Activated T-helper 2 cell treated with anti-CD3 and anti-CD28 coated beads, Interferon-gamma antibody, Interleukin-2, Interleukin-4, amounts not matched to agents 10 μg/mL and 5 μg/mL and 100 μg/mL, durations not matched to agents 14 hours and 24 hours and 36 hours (primary cell): ENCODE data around the gene KCTD18. TPM values are rescaled to one million over a fixed set of nuclear protein-coding genes. Genes with fewer than 3 reads are reported as not detected.

ENCODE experiments used
- DNase-seq: peaks from one replicate; pipeline ENCODE4 v3.0.0; 2021; ENCODE audit warnings: low spot score
- H3K27ac Mint-ChIP-seq: one replicate; pipeline ENCODE4 v1.8.0; 2021; ENCODE audit warnings: mixed read lengths
- H3K27me3 Mint-ChIP-seq: one replicate; pipeline ENCODE4 v1.8.0; 2021; ENCODE audit warnings: low read depth, mixed read lengths
- H3K36me3 Mint-ChIP-seq: one replicate; pipeline ENCODE4 v1.8.0; 2021; ENCODE audit warnings: low read depth, mixed read lengths
- H3K4me1 Mint-ChIP-seq: one replicate; pipeline ENCODE4 v1.8.0; 2021; ENCODE audit warnings: low read depth, mixed read lengths
- H3K4me3 Mint-ChIP-seq: one replicate; pipeline ENCODE4 v1.8.0; 2021; ENCODE audit warnings: low read depth, mild to moderate bottlenecking, moderate library complexity, mixed read lengths
- H3K9me3 Mint-ChIP-seq: one replicate; pipeline ENCODE4 v1.8.0; 2021; ENCODE audit warnings: mixed read lengths
- intact Hi-C: fragments of 100-400 bp; cut with micrococcal nuclease; formaldehyde crosslinking; loops from one replicate; pipeline ENCODE4 v1.15.1; 2023
- total RNA-seq: library from RNA; stranded (reverse); gene quantifications from 2 replicates; pipeline ENCODE4 v1.2.3, GENCODE V29; 2022

The KCTD18 gene
- total RNA-seq, 1 donor from 2014 or later: 14.1 TPM

DNA sequence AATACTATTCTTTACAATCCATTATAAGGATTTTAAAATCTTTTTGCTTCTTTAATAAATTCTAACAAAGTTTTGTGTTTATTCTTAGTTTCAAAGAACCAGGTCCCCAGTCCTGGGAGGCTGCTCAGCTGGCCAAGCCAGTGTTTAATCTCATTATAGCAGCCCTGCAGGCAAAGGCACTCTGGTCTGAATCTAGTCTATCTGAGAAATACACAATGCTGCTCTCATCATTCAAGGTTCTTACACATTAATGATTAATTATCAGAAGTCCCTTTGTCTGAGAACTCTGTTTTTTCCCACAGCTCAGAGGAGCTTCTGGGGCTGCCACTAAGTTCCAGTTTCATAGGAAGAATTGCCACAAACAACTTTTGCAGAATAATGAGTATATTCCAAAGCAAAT, 27.7 kb downstream of the KCTD18 start:
- intact Hi-C loops: no loop called here
- DNase-seq: no peak
- Mint-ChIP-seq H3K4me1 (peaks cover 19% of the 10 kb centered on the region), H3K36me3 (peaks cover 12% of the 10 kb centered on the region), H3K9me3 (no peaks in the 10 kb centered on the region), H3K4me3 (no peak overlapping the region), H3K27ac (no peak overlapping the region), H3K27me3 (no peaks in the 10 kb centered on the region)

GRCh38 chr2:200479692-200480265, 30.1 kb downstream of the KCTD18 start:
- Mint-ChIP-seq H3K4me3 (no peak overlapping the region), H3K9me3 (no peaks in the 10 kb centered on the region), H3K27ac (peak overlapping the region; percentile 68), H3K27me3 (no peaks in the 10 kb centered on the region), H3K4me1 (peaks cover 12% of the 10 kb centered on the region), H3K36me3 (peaks cover 19% of the 10 kb centered on the region)
- DNase-seq: no peak
- intact Hi-C loops: loop anchor here (2.0 kb wide), 1 partner anchor 499 kb away; no protein-coding TSS in a partner anchor

GRCh38 chr2:200477667-200478131, 32.2 kb downstream of the KCTD18 start:
- DNase-seq: no peak
- Mint-ChIP-seq H3K27me3 (no peaks in the 10 kb centered on the region), H3K4me1 (peaks cover 10% of the 10 kb centered on the region), H3K27ac (no peak overlapping the region), H3K36me3 (peaks cover 22% of the 10 kb centered on the region), H3K9me3 (no peaks in the 10 kb centered on the region), H3K4me3 (no peak overlapping the region)
- intact Hi-C loops: no loop called here

GRCh38 chr2:200476836-200477235, 33.0 kb downstream of the KCTD18 start:
- no peaks in the 10 kb centered on the region for H3K27me3 Mint-ChIP-seq
- no peaks in the 10 kb centered on the region for H3K9me3 Mint-ChIP-seq
- H3K4me1 Mint-ChIP-seq: peaks cover 10% of the 10 kb centered on the region
- no peak overlapping the region for H3K27ac Mint-ChIP-seq
- DNase-seq: no peak
- H3K36me3 Mint-ChIP-seq: peaks cover 29% of the 10 kb centered on the region
- intact Hi-C loops: no loop called here
- no peak overlapping the region for H3K4me3 Mint-ChIP-seq

DNA sequence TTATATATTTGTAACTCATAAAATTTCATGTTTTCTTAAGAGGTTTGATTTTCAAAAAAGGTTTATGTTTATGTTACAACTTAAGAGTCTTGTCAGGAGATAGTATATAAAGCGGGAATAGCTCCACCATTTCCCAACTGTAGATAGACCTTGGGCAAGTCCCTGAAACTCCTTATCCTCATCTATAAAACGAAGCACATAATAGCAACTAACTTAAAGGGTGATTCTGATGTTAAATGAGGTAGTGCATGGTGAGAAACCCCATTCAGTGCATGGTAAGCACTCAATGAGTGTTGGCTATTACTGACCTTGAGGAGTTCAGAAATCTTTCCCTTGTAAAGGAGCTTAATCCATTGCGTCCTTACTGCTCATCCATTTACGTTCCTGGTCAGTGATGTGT, 34.1 kb downstream of the KCTD18 start:
- DNase-seq: no peak
- Mint-ChIP-seq H3K9me3 (no peaks in the 10 kb centered on the region), H3K27me3 (no peaks in the 10 kb centered on the region), H3K27ac (no peak overlapping the region), H3K36me3 (peaks cover 36% of the 10 kb centered on the region), H3K4me3 (no peak overlapping the region), H3K4me1 (peaks cover 15% of the 10 kb centered on the region)
- intact Hi-C loops: no loop called here

GRCh38 chr2:200472853-200473464, 36.9 kb downstream of the KCTD18 start:
- H3K27ac Mint-ChIP-seq: no peak overlapping the region
- no peaks in the 10 kb centered on the region for H3K9me3 Mint-ChIP-seq
- H3K27me3 Mint-ChIP-seq: no peaks in the 10 kb centered on the region
- peaks cover 17% of the 10 kb centered on the region for H3K4me1 Mint-ChIP-seq
- peaks cover 29% of the 10 kb centered on the region for H3K36me3 Mint-ChIP-seq
- no peak overlapping the region for H3K4me3 Mint-ChIP-seq
- DNase-seq: no peak
- intact Hi-C loops: no loop called here

DNA sequence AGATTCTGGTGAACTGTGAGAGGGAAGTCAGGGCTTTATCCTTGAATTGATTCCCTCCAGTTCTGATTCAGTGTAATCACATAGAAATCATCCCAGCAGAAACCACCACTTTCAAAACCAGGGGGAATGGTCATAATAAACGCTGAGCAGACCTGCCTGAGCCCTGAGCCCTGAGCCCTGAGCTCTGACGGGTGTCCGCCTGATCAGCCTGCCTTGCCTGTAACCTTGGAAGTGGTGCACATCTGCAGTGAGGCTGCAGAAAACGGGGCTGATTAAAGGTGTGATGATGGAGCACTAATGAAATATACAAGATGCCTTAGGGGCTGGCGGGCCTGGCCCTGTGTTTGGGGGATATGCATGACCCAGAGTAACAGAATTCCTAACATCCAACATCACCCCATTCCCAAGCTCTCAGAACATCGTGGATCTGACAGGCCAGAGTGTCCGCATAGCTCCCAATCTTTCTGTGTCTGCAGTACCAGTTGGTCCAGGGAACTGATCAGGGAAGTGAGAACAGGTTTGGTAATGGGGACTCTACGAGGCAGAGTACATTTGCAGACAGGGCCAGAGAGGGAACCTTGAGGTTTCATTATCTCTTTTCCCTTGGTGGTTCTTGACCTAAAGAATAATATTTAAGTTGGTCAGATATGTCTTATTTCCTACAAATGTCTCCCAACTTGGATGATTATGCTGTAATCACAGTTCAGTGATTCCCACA, 37.8 kb downstream of the KCTD18 start:
- no peaks in the 10 kb centered on the region for H3K9me3 Mint-ChIP-seq
- H3K4me1 Mint-ChIP-seq: peaks cover 26% of the 10 kb centered on the region
- no peak for DNase-seq
- H3K36me3 Mint-ChIP-seq: peaks cover 32% of the 10 kb centered on the region
- no peak overlapping the region for H3K27ac Mint-ChIP-seq
- no peaks in the 10 kb centered on the region for H3K27me3 Mint-ChIP-seq
- H3K4me3 Mint-ChIP-seq: no peak overlapping the region
- intact Hi-C loops: loop anchor here (2.0 kb wide), 1 partner anchor 493 kb away; no protein-coding TSS in a partner anchor

DNA sequence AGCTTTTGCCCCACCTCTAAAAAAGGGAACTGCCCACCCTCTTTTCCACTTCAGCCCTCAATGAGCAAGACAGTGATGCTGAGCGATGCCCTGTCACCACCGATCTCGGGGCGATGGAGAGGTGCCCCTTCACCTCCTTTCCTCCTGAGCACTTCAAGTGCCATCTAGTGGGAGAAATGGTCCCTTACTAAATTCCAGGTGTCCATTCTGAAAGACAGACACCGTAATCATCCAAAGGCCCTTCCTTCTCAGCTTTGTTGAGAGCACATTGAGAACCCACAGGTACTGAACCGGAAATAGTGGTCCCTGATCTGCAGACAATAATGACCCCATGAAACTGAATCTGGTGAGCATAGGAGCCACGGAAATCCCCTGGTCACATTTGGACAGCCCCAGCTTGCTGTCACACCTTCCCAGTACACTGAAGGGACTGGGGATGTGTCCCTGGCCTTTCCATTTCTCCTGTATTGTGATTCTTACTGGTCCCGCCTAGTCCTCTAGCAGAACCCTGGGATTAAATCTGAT, 38.5 kb downstream of the KCTD18 start:
- DNase-seq: no peak
- no peaks in the 10 kb centered on the region for H3K27me3 Mint-ChIP-seq
- intact Hi-C loops: loop anchor here (2.0 kb wide), 1 partner anchor 493 kb away; no protein-coding TSS in a partner anchor
- peaks cover 32% of the 10 kb centered on the region for H3K4me1 Mint-ChIP-seq
- peak overlapping the region; percentile 75 for H3K27ac Mint-ChIP-seq
- H3K4me3 Mint-ChIP-seq: no peak overlapping the region
- H3K36me3 Mint-ChIP-seq: peaks cover 31% of the 10 kb centered on the region
- H3K9me3 Mint-ChIP-seq: no peaks in the 10 kb centered on the region

DNA sequence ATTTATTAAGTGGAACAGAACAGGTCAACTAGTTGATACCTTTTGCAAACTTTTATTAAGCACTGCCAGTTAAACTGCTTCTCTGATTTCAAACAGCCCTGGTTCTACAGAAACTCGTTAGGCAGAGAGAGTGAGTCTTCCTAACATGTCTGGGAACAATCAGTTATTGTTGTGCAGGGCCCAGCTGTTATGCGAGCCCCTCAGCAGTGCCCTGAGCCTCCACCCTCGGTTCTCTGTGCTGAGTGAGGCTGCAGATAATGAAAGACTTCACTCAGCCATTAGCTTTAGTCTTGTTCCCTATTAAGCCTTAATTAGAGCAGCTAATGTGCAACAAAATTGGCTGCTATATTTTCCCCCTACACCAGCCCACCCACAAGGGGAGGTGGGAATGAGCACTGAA, 39.6 kb downstream of the KCTD18 start:
- Mint-ChIP-seq H3K4me3 (no peak overlapping the region), H3K27ac (no peak overlapping the region), H3K9me3 (no peaks in the 10 kb centered on the region), H3K4me1 (peaks cover 40% of the 10 kb centered on the region), H3K27me3 (no peaks in the 10 kb centered on the region), H3K36me3 (peaks cover 32% of the 10 kb centered on the region)
- no peak for DNase-seq
- intact Hi-C loops: loop anchor here (2.0 kb wide), 1 partner anchor 491 kb away; no protein-coding TSS in a partner anchor

DNA sequence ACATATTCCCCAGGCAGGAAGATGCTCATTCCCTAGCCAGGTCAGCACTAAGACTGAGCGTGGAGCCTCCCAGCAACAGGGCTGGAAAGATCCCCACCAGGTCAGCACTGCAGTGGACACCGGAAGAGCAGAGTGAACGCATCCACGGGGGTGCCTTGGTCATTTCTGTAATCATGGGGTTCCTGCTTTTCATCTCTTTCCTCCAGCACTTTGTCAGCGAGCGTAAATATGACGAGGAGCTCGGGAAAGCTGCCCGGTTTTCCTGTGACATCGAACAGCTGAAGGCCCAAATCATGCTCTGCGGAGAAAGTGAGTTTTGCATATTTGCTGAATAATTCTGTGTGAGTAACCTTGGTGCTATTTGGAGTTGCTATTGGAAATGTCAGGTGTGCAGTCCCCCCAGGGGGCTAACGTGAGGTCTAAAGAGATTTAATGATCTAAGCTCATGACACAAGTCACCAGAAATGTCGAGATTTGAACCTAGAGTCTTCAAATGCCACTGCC, 40.1 kb downstream of the KCTD18 start:
- H3K27me3 Mint-ChIP-seq: no peaks in the 10 kb centered on the region
- DNase-seq: no peak
- H3K36me3 Mint-ChIP-seq: peaks cover 32% of the 10 kb centered on the region
- H3K9me3 Mint-ChIP-seq: no peaks in the 10 kb centered on the region
- H3K4me1 Mint-ChIP-seq: peaks cover 40% of the 10 kb centered on the region
- intact Hi-C loops: loop anchor here (2.0 to 5.0 kb wide), 4 partner anchors 97 to 491 kb away; no protein-coding TSS in a partner anchor
- H3K27ac Mint-ChIP-seq: no peak overlapping the region
- H3K4me3 Mint-ChIP-seq: no peak overlapping the region

GRCh38 chr2:200467806-200468681, 41.8 kb downstream of the KCTD18 start:
- intact Hi-C loops: loop anchor here (1.0 to 5.0 kb wide), 5 partner anchors 13 to 234 kb away; no protein-coding TSS in a partner anchor
- Mint-ChIP-seq H3K4me1 (peaks cover 40% of the 10 kb centered on the region), H3K36me3 (peaks cover 37% of the 10 kb centered on the region), H3K4me3 (no peak overlapping the region), H3K9me3 (no peaks in the 10 kb centered on the region), H3K27me3 (no peaks in the 10 kb centered on the region), H3K27ac (peak overlapping the region; percentile 66)
- DNase-seq: no peak
